Measurements from ENCODE around the gene ATP5F1D. TPM values are rescaled to one million over a fixed set of nuclear protein-coding genes. Genes with fewer than 3 reads are reported as not detected.

The ATP5F1D gene
- total and polyA plus RNA-seq, 2 of the 13 experiments (the other 11 are each of a cell fraction or from before 2014, with no cell fraction given) = 39.4 to 78.7 TPM

- 39% methylated on average over 26 of the region's 60 CpGs for WGBS (ENCODE audit: low lambda C conversion rate)
- ChIA-PET POLR2A (no interaction called here), CTCF (ENCODE audit: low intra/inter-chr PET ratio, low total read pairs) (no interaction called here)
- no peak overlapping the region for H2AFZ ChIP-seq (ENCODE audit: low read length)
- peaks cover 39% of the 10 kb centered on the region for H3K4me1 ChIP-seq (ENCODE audit: insufficient read depth, low read length)
- in situ Hi-C loops (cut with HindIII; ENCODE audit: extremely low pct_ligation_motif_present, low pct_unique_long_range_greater_than_20kb) = no loop called here
- peaks cover 4% of the 10 kb centered on the region for H3K79me2 ChIP-seq (ENCODE audit: insufficient read depth, low read length)
- no peak for ATAC-seq
- BruUV-seq (replicated peaks) = no TSS peak
- FAIRE-seq = no peak
- H3K4me3 ChIP-seq (replicated peaks in 1 of 3; ENCODE audit: insufficient read depth in 1 of 3, low read depth in 2 of 3, low read length in 3 of 3) = peak overlapping the region; percentile 50 to 77 (median 77); a peak in 5 of 6 replicates
- H3K27ac ChIP-seq (ENCODE audit: extremely low read length, insufficient read depth, low read length) = no peak overlapping the region
- no peak for DNase-seq (ENCODE audit: low spot score)
- intact Hi-C loops (cut with micrococcal nuclease; ENCODE audit: unreplicated experiment) = no loop called here
- no peaks in the 10 kb centered on the region for H4K20me1 ChIP-seq (ENCODE audit: insufficient read depth, low read length)
- peaks cover 0 to 3% of the 10 kb centered on the region in 2 experiments; a peak in 1 of 5 replicates for H3K36me3 ChIP-seq (replicated peaks in 1 of 2; ENCODE audit: control insufficient read depth in 1 of 2, insufficient read depth in 2 of 2, low read length in 2 of 2)
- H3K9me3 ChIP-seq (ENCODE audit: low read length) = no peaks in the 10 kb centered on the region
- peak overlapping the region; percentile 91 for H3K4me2 ChIP-seq (ENCODE audit: low read depth, low read length)
- H3K27me3 ChIP-seq (ENCODE audit: control insufficient read depth in 1 of 2, insufficient read depth in 2 of 2, low read length in 2 of 2) = no peaks in the 10 kb centered on the region
- peak overlapping the region; percentile 64; the same call in 1 of the 2 replicates for H3K9ac ChIP-seq (ENCODE audit: insufficient read depth, low read depth, low read length)
- TF ChIP-seq GABPB1 (CRISPR knock-in tag; IDR thresholded peaks at IDR 0.05) = peak; percentile 32; the same call in 1 of the 2 replicates
- TF ChIP-seq SRSF4 (IDR thresholded peaks at IDR 0.05; ENCODE audit: low read depth, low read length, poor library complexity, severe bottlenecking) = no peak
- TF ChIP-seq GZF1 (CRISPR knock-in tag; IDR thresholded peaks at IDR 0.05) = no peak
- no peak for TF ChIP-seq ZNF547 (CRISPR knock-in tag; IDR thresholded peaks at IDR 0.05)
- TF ChIP-seq, protein P1, sequence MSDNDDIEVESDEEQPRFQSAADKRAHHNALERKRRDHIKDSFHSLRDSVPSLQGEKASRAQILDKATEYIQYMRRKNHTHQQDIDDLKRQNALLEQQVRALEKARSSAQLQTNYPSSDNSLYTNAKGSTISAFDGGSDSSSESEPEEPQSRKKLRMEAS (IDR thresholded peaks at IDR 0.05) = 0 out of 2 replicates have a peak, but pooled peaks have one; percentile 13
- TF ChIP-seq, protein P2, sequence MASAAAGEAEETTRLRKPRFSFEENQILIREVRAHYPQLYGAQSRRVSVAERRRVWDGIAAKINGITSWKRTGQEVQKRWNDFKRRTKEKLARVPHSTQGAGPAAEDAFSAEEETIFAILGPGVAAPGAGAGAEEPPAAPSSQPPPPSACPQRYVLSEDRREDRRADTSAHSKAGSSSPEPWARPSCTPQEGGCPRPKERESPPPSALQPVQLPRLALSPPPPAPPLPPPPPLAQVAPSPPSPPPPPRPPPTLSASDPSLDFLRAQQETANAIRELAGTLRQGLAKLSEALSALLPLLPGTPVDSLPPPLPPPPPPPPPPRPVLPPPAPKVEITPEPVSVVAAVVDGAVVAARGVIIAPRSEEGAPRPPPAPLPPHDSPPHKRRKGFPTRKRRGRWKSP (CRISPR knock-in tag; IDR thresholded peaks at IDR 0.05) = no peak
- TF ChIP-seq KLF15 (CRISPR knock-in tag; IDR thresholded peaks at IDR 0.05; ENCODE audit: borderline replicate concordance) = no peak
- no peak for TF ChIP-seq ZFAT (CRISPR knock-in tag; conservative IDR thresholded peaks at IDR 0.05)
- no peak for TF ChIP-seq ZBTB8A (CRISPR knock-in tag; IDR thresholded peaks at IDR 0.05; ENCODE audit: borderline replicate concordance, low read depth)
- TF ChIP-seq, protein P3, sequence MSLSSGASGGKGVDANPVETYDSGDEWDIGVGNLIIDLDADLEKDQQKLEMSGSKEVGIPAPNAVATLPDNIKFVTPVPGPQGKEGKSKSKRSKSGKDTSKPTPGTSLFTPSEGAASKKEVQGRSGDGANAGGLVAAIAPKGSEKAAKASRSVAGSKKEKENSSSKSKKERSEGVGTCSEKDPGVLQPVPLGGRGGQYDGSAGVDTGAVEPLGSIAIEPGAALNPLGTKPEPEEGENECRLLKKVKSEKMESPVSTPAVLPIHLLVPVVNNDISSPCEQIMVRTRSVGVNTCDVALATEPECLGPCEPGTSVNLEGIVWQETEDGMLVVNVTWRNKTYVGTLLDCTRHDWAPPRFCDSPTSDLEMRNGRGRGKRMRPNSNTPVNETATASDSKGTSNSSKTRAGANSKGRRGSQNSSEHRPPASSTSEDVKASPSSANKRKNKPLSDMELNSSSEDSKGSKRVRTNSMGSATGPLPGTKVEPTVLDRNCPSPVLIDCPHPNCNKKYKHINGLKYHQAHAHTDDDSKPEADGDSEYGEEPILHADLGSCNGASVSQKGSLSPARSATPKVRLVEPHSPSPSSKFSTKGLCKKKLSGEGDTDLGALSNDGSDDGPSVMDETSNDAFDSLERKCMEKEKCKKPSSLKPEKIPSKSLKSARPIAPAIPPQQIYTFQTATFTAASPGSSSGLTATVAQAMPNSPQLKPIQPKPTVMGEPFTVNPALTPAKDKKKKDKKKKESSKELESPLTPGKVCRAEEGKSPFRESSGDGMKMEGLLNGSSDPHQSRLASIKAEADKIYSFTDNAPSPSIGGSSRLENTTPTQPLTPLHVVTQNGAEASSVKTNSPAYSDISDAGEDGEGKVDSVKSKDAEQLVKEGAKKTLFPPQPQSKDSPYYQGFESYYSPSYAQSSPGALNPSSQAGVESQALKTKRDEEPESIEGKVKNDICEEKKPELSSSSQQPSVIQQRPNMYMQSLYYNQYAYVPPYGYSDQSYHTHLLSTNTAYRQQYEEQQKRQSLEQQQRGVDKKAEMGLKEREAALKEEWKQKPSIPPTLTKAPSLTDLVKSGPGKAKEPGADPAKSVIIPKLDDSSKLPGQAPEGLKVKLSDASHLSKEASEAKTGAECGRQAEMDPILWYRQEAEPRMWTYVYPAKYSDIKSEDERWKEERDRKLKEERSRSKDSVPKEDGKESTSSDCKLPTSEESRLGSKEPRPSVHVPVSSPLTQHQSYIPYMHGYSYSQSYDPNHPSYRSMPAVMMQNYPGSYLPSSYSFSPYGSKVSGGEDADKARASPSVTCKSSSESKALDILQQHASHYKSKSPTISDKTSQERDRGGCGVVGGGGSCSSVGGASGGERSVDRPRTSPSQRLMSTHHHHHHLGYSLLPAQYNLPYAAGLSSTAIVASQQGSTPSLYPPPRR (CRISPR knock-in tag; IDR thresholded peaks at IDR 0.05; ENCODE audit: borderline replicate concordance) = no peak
- no peak for TF ChIP-seq ZSCAN29 (CRISPR knock-in tag; conservative IDR thresholded peaks at IDR 0.05)
- TF ChIP-seq ZNF550 (CRISPR knock-in tag; IDR thresholded peaks at IDR 0.05; ENCODE audit: borderline replicate concordance) = no peak
- TF ChIP-seq, protein P4, sequence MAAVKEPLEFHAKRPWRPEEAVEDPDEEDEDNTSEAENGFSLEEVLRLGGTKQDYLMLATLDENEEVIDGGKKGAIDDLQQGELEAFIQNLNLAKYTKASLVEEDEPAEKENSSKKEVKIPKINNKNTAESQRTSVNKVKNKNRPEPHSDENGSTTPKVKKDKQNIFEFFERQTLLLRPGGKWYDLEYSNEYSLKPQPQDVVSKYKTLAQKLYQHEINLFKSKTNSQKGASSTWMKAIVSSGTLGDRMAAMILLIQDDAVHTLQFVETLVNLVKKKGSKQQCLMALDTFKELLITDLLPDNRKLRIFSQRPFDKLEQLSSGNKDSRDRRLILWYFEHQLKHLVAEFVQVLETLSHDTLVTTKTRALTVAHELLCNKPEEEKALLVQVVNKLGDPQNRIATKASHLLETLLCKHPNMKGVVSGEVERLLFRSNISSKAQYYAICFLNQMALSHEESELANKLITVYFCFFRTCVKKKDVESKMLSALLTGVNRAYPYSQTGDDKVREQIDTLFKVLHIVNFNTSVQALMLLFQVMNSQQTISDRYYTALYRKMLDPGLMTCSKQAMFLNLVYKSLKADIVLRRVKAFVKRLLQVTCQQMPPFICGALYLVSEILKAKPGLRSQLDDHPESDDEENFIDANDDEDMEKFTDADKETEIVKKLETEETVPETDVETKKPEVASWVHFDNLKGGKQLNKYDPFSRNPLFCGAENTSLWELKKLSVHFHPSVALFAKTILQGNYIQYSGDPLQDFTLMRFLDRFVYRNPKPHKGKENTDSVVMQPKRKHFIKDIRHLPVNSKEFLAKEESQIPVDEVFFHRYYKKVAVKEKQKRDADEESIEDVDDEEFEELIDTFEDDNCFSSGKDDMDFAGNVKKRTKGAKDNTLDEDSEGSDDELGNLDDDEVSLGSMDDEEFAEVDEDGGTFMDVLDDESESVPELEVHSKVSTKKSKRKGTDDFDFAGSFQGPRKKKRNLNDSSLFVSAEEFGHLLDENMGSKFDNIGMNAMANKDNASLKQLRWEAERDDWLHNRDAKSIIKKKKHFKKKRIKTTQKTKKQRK (IDR thresholded peaks at IDR 0.05; ENCODE audit: low read length) = no peak
Measured at GRCh38 chr19:1237027-1237659, 4.4 kb upstream of the ATP5F1D start.

Data from HepG2 (cell line).